A549 (cell line): ENCODE data around the gene FAT3. TPM values are rescaled to one million over a fixed set of nuclear protein-coding genes. Genes with fewer than 3 reads are reported as not detected.

ENCODE experiments used
- ATAC-seq, 2 experiments: fragments of 200-7000 bp in 1 of 2; fragments of >200 bp in 1 of 2; cut with Nextera tagmentation in 1 of 2; cut with Tn5 transposase in 1 of 2; 3 replicates each; pipeline versions ENCODE4 v1.8.0 to v1.9.1; 2018 to 2020; ENCODE audit warnings: mild to moderate bottlenecking in 1 of 2, moderate library complexity in 1 of 2
- CTCF ChIA-PET: fragments of 300-600 bp; sonication (Branson Sonifier 250); formaldehyde crosslinking; extraction: SDS; loops from one replicate; lab custom pipeline; 2021; ENCODE audit warnings: antibody characterized with exemption, inconsistent platforms; lab: Yijun Ruan, JAX
- POLR2A ChIA-PET: fragments of 350-600 bp; formaldehyde crosslinking; extraction: SDS; loops from one replicate; lab custom pipeline; 2021; ENCODE audit warnings: antibody characterized with exemption, inconsistent platforms; lab: Yijun Ruan, JAX
- DNase-seq, 2 experiments: peaks; one replicate each; pipeline versions ENCODE4 v3.0.0 to v3.0.0-alpha.2; 2011 to 2016; ENCODE audit warnings: low read depth in 1 of 2, low spot score in 1 of 2
- FAIRE-seq: peaks from 2 replicates; lab custom pipeline; 2011; peaks lifted over from hg19 to GRCh38; lab: Jason Lieb, UNC
- H3K27ac ChIP-seq, 2 experiments: fragments of >200 bp; sonication (Bioruptor Twin); formaldehyde crosslinking; 3 replicates each; pipeline ENCODE4 v1.5.1; 2016 to 2017
- H3K4me1 ChIP-seq: fragments of >200 bp; sonication (Bioruptor Twin); formaldehyde crosslinking; 3 replicates; pipeline ENCODE4 v1.6.1; 2016
- H3K4me2 ChIP-seq: fragments of >200 bp; sonication (Bioruptor Twin); formaldehyde crosslinking; 3 replicates; pipeline ENCODE4 v1.6.1; 2016
- H3K4me3 ChIP-seq: fragments of >200 bp; sonication (Bioruptor Twin); formaldehyde crosslinking; 3 replicates; pipeline ENCODE4 v1.5.1; 2016
- H3K9me3 ChIP-seq: fragments of >200 bp; sonication (Bioruptor Twin); formaldehyde crosslinking; 3 replicates; pipeline ENCODE4 v1.6.1; 2016
- BHLHE40 ChIP-seq: IDR thresholded peaks from 2 replicates; pipeline ENCODE4 v1.6.1; 2012; ENCODE audit warnings: low read depth, low read length, inconsistent platforms
- CBX2 ChIP-seq: fragments of 200-600 bp; sonication (generic); IDR thresholded peaks from 2 replicates; pipeline ENCODE4 v1.6.1; 2016; ENCODE audit warnings: low read depth, mild to moderate bottlenecking, borderline replicate concordance
- CBX8 ChIP-seq: fragments of 200-600 bp; sonication (generic); IDR thresholded peaks from 2 replicates; pipeline ENCODE4 v1.6.1; 2016
- CHD4 ChIP-seq: fragments of 200-600 bp; sonication (generic); IDR thresholded peaks from 2 replicates; pipeline ENCODE4 v1.6.1; 2016; ENCODE audit warnings: antibody characterized with exemption, mild to moderate bottlenecking, borderline replicate concordance
- EHMT2 ChIP-seq: fragments of 200-600 bp; sonication (generic); IDR thresholded peaks from 2 replicates; pipeline ENCODE4 v1.6.1; 2016; ENCODE audit warnings: antibody characterized with exemption, low read depth, mild to moderate bottlenecking, moderate library complexity
- EP300 ChIP-seq, 2 experiments: fragments of >200 bp; sonication (Bioruptor Twin); formaldehyde crosslinking; IDR thresholded peaks; 2 replicates in 1 of 2; 3 replicates in 1 of 2; pipeline ENCODE4 v1.6.1; 2016 to 2017
- FOSL2 ChIP-seq, 2 experiments: fragments of 450-650 bp in 1 of 2; fragments of >200 bp in 1 of 2; sonication (Bioruptor Twin) in 1 of 2; formaldehyde crosslinking; IDR thresholded peaks; 2 replicates each; pipeline versions ENCODE4 v1.5.0 to v1.6.1; 2016 to 2020; ENCODE audit warnings: mild to moderate bottlenecking in 1 of 2, moderate library complexity in 1 of 2
- FOXS1 ChIP-seq: fragments of 250-450 bp; sonication (Bioruptor Pico); IDR thresholded peaks from 2 replicates; pipeline ENCODE4 v1.5.0; 2020; ENCODE audit warnings: mild to moderate bottlenecking, moderate library complexity
- HOXB13 ChIP-seq: fragments of 250-450 bp; sonication (Bioruptor Pico); IDR thresholded peaks from 2 replicates; pipeline ENCODE4 v1.5.0; 2020; ENCODE audit warnings: low read depth, mild to moderate bottlenecking, moderate library complexity
- HOXB5 ChIP-seq: fragments of 250-450 bp; sonication (Bioruptor Pico); IDR thresholded peaks from 2 replicates; pipeline ENCODE4 v1.5.0; 2020; ENCODE audit warnings: mild to moderate bottlenecking, moderate library complexity
- JUN ChIP-seq, 2 experiments: fragments of >200 bp; sonication (Bioruptor Twin); formaldehyde crosslinking; IDR thresholded peaks; 2 replicates in 1 of 2; 3 replicates in 1 of 2; pipeline ENCODE4 v1.6.1; 2016 to 2017
- NR3C1 ChIP-seq: fragments of >200 bp; sonication (Bioruptor Twin); formaldehyde crosslinking; IDR thresholded peaks from 3 replicates; pipeline ENCODE4 v1.6.1; 2017
- POLR2A ChIP-seq: IDR thresholded peaks from 2 replicates; pipeline ENCODE4 v1.6.1; 2012; ENCODE audit warnings: mild to moderate bottlenecking, low read length
- POLR2AphosphoS2 ChIP-seq: conservative IDR thresholded peaks from 2 replicates; pipeline ENCODE4 v1.6.1; 2012; ENCODE audit warnings: low read length, improper control_type of control experiment, inconsistent platforms
- RARB ChIP-seq: fragments of 250-450 bp; sonication (Bioruptor Pico); IDR thresholded peaks from 2 replicates; pipeline ENCODE4 v1.8.0; 2021; ENCODE audit warnings: mild to moderate bottlenecking, moderate library complexity
- SREBF2 ChIP-seq: fragments of 450-650 bp; IDR thresholded peaks from 2 replicates; pipeline ENCODE4 v1.6.1; 2014; ENCODE audit warnings: mild to moderate bottlenecking, moderate library complexity
- ZFP36 ChIP-seq: fragments of 450-650 bp; IDR thresholded peaks from 2 replicates; pipeline ENCODE4 v1.6.1; 2014; ENCODE audit warnings: borderline replicate concordance; ENCODE audit not compliant: partially characterized antibody
- ZNF302 ChIP-seq: fragments of 250-450 bp; sonication (Bioruptor Pico); IDR thresholded peaks from 2 replicates; pipeline ENCODE4 v1.9.0; 2021; ENCODE audit warnings: inconsistent platforms, mild to moderate bottlenecking, moderate library complexity
- WGBS: methylation state at CpG from one replicate; pipeline ENCODE4 v1.1.6; 2017; ENCODE audit errors: missing lambda C conversion rate; 5-methylcytosine and 5-hydroxymethylcytosine counted together
- polyA plus RNA-seq, 4 experiments: library from polyadenylated mRNA; depleted of rRNA in 3 of 4; stranded (reverse); fragments of >200 nt; fragmentation: RNase III in 1 of 4; extraction: RNeasy Plus Mini Kit Qiagen cat#74134 plus additional on column Dnase treatment in 1 of 4; gene quantifications; 2 replicates in 3 of 4; 3 replicates in 1 of 4; pipeline ENCODE4 v1.2.3, GENCODE V29; 2011 to 2017
- TF ChIP-seq, protein P1 (sequence below): fragments of >200 bp; sonication (Bioruptor Twin); formaldehyde crosslinking; IDR thresholded peaks from 2 replicates; pipeline ENCODE4 v1.6.1; 2016
- TF ChIP-seq, protein P2 (sequence below): fragments of 150-350 bp; IDR thresholded peaks from 2 replicates; pipeline ENCODE4 v1.6.1; 2014; ENCODE audit warnings: low read depth, mild to moderate bottlenecking, low read length
- TF ChIP-seq, protein P3 (sequence below): fragments of 450-650 bp; IDR thresholded peaks from 2 replicates; pipeline ENCODE4 v1.6.1; 2014; ENCODE audit warnings: antibody characterized with exemption
- TF ChIP-seq, protein P4 (sequence below): fragments of >200 bp; sonication (Bioruptor Twin); formaldehyde crosslinking; IDR thresholded peaks from 3 replicates; pipeline ENCODE4 v1.6.1; 2016

The FAT3 gene
- polyA plus RNA-seq, 2 of the 4 experiments (the other 2 are of a cell fraction): 0.61 to 1.4 TPM

DNA sequence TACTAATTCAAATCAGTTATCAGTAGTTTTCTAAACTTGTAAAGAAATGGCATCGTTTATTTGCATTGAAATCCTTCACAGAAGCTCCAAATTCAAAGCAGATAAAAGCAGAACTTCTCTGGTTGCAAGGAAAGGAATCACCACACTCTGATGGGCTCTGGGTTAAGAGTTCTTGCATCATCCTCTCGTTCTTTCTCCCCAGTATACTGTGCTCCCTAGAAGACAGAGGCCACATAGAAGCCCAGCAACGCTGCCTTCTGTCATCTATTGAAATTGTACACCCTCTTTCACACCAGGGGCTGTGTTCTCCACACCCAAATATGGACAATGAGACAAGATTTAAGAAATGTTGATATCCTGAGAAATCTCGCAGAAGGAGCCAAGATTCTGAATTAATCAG, 29.3 kb downstream of the FAT3 start:
- H3K9me3 ChIP-seq: no peaks in the 10 kb centered on the region
- no peak for TF ChIP-seq RARB
- no peak for TF ChIP-seq BHLHE40
- no peak for TF ChIP-seq SREBF2
- TF ChIP-seq, protein P1, sequence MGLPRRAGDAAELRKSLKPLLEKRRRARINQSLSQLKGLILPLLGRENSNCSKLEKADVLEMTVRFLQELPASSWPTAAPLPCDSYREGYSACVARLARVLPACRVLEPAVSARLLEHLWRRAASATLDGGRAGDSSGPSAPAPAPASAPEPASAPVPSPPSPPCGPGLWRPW: no peak
- TF ChIP-seq FOXS1 (CRISPR knock-in tag): no peak
- TF ChIP-seq, all 56 proteins: peak for 0
- FAIRE-seq (no peak), ATAC-seq (no peak), DNase-seq (no peak)
- no peak overlapping the region for H3K27ac ChIP-seq
- 61% methylated on average over 4 of the region's 4 CpGs for WGBS
- POLR2A ChIA-PET: no interaction called here
- no peak overlapping the region for H3K4me3 ChIP-seq
- no peaks in the 10 kb centered on the region for H3K4me1 ChIP-seq
- no peak overlapping the region for H3K4me2 ChIP-seq
- CTCF ChIA-PET: no interaction called here

DNA sequence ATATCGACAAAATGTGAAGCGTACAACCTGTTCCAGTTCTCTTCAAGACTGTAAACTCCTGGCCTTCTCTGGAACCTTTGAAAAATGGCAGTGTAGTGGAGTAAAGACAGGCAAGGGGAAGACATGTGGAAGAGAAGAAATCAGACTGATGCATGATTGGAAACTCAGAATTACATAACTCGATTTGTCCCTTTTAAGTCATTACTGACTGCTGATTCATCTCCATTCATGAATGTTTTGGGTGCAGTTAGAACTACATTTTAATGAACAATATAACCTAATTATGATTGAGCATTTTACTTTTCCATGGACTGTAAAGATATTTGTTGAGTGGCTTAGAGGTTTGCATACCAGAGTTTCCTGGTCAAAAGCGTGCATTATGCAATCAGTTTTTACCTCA, 32.9 kb downstream of the FAT3 start:
- ChIA-PET POLR2A (no interaction called here), CTCF (no interaction called here)
- ATAC-seq (no peak), FAIRE-seq (no peak), DNase-seq (no peak)
- no peak overlapping the region for H3K27ac ChIP-seq
- 80% methylated on average over 4 of the region's 4 CpGs for WGBS
- TF ChIP-seq CBX2: no peak
- TF ChIP-seq NR3C1: no peak
- TF ChIP-seq, protein P2, sequence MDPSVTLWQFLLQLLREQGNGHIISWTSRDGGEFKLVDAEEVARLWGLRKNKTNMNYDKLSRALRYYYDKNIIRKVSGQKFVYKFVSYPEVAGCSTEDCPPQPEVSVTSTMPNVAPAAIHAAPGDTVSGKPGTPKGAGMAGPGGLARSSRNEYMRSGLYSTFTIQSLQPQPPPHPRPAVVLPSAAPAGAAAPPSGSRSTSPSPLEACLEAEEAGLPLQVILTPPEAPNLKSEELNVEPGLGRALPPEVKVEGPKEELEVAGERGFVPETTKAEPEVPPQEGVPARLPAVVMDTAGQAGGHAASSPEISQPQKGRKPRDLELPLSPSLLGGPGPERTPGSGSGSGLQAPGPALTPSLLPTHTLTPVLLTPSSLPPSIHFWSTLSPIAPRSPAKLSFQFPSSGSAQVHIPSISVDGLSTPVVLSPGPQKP: no peak
- no peak for TF ChIP-seq RARB
- TF ChIP-seq JUN (IDR thresholded peaks at IDR 0.05): no peak
- no peak for TF ChIP-seq CHD4
- no peak for TF ChIP-seq HOXB5 (CRISPR knock-in tag)
- no peak for TF ChIP-seq POLR2AphosphoS2
- TF ChIP-seq ZNF302: no peak
- no peak for TF ChIP-seq EHMT2
- H3K4me1 ChIP-seq: no peaks in the 10 kb centered on the region
- H3K4me3 ChIP-seq: no peak overlapping the region
- no peaks in the 10 kb centered on the region for H3K9me3 ChIP-seq
- H3K4me2 ChIP-seq: no peak overlapping the region

DNA sequence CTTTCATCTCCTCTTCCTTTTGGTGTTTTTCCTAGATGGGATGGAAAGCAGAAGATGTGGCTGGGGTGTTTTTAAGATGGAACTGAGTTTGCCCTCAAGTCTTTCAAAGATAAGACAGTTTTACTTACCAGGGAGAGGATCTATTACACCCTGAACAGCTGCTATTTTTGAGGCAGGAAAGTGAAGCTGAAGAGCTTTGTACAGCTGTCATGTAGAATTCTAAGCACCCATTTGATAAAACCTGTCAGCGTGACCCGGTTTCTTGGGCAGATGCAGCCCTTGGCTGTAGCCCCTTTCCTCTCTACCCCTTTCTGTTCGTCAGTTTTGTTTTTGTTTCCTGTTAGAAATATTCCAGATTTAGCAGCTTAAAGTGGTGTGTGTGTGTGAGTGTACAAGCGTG, 35.2 kb downstream of the FAT3 start:
- CTCF ChIA-PET: interaction anchor here (0.6 kb wide), 1 partner anchor 284 kb away, joined by 3 read pairs; no protein-coding TSS in a partner anchor
- no peak for FAIRE-seq
- no peak for DNase-seq
- no peaks in the 10 kb centered on the region for H3K4me1 ChIP-seq
- H3K27ac ChIP-seq: no peak overlapping the region
- TF ChIP-seq EP300 (IDR thresholded peaks at IDR 0.05): no peak
- 82% methylated on average over 4 of the region's 4 CpGs for WGBS
- H3K4me3 ChIP-seq: no peak overlapping the region
- no peaks in the 10 kb centered on the region for H3K9me3 ChIP-seq
- ATAC-seq: no peak
- POLR2A ChIA-PET: no interaction called here
- no peak overlapping the region for H3K4me2 ChIP-seq

DNA sequence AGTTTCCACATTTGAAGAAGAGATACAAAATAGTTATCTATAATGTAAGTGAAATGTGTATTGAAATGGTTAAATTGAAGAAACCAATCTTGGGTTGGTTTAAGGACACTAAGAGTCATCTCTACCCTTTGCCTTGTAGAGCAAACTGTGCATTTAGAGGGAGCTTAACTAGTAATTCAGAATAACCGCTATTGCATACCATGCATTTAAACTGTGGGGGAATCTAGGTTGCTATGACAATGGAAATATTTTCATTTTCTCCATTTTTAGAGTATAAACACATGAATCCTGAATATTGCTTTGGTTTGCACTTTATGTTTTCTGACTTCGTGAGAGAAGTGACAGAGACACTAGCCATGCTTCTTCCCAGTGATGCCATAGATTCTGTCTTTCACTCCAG, 39.7 kb downstream of the FAT3 start:
- H3K4me1 ChIP-seq: peaks cover 25% of the 10 kb centered on the region
- H3K9me3 ChIP-seq: no peaks in the 10 kb centered on the region
- WGBS: 84% methylated on average over 2 of the region's 2 CpGs
- TF ChIP-seq BHLHE40 (no peak), POLR2A (no peak), HOXB13 (CRISPR knock-in tag) (no peak), HOXB5 (CRISPR knock-in tag) (no peak), CBX8 (no peak), ZFP36 (no peak), EHMT2 (no peak), CBX2 (no peak), JUN (IDR thresholded peaks at IDR 0.05) (no peak), FOSL2 (IDR thresholded peaks at IDR 0.05) (no peak), FOSL2 (CRISPR knock-in tag; IDR thresholded peaks at IDR 0.05) (no peak)
- TF ChIP-seq, protein P3, sequence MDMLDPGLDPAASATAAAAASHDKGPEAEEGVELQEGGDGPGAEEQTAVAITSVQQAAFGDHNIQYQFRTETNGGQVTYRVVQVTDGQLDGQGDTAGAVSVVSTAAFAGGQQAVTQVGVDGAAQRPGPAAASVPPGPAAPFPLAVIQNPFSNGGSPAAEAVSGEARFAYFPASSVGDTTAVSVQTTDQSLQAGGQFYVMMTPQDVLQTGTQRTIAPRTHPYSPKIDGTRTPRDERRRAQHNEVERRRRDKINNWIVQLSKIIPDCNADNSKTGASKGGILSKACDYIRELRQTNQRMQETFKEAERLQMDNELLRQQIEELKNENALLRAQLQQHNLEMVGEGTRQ: no peak
- TF ChIP-seq, protein P2: no peak
- TF ChIP-seq, protein P4, sequence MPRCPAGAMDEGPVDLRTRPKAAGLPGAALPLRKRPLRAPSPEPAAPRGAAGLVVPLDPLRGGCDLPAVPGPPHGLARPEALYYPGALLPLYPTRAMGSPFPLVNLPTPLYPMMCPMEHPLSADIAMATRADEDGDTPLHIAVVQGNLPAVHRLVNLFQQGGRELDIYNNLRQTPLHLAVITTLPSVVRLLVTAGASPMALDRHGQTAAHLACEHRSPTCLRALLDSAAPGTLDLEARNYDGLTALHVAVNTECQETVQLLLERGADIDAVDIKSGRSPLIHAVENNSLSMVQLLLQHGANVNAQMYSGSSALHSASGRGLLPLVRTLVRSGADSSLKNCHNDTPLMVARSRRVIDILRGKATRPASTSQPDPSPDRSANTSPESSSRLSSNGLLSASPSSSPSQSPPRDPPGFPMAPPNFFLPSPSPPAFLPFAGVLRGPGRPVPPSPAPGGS: no peak
- TF ChIP-seq, all 56 proteins: peak for 0
- ATAC-seq: no peak
- Histone ChIP-seq H3K4me3 (no peak overlapping the region), H3K27ac (no peak overlapping the region), H3K4me2 (no peak overlapping the region)
- DNase-seq: no peak
- no peak for FAIRE-seq
- ChIA-PET POLR2A (no interaction called here), CTCF (no interaction called here)
